CD4-positive, alpha-beta T cell treated with Interferon alpha-2 for 1 hour (primary cell): ENCODE data around the gene HSPA1B.
"Not testable (repeated sequence)": the region's sequence is repeated elsewhere in the genome, so short reads cannot be mapped to it uniquely, and the experiment has no call there.

ENCODE experiments used
- DNase-seq, 2 donors: peaks; one replicate each; pipeline ENCODE4 v3.0.0-alpha.2; 2020 to 2022

HSPA1B gene

DNA sequence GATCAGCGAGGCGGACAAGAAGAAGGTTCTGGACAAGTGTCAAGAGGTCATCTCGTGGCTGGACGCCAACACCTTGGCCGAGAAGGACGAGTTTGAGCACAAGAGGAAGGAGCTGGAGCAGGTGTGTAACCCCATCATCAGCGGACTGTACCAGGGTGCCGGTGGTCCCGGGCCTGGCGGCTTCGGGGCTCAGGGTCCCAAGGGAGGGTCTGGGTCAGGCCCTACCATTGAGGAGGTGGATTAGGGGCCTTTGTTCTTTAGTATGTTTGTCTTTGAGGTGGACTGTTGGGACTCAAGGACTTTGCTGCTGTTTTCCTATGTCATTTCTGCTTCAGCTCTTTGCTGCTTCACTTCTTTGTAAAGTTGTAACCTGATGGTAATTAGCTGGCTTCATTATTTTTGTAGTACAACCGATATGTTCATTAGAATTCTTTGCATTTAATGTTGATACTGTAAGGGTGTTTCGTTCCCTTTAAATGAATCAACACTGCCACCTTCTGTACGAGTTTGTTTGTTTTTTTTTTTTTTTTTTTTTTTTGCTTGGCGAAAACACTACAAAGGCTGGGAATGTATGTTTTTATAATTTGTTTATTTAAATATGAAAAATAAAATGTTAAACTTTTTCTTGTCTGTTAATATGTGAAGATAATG is 2.2 kb downstream of the HSPA1B start:
- peak in 1 of 2 donors; percentile 68 for DNase-seq

DNA sequence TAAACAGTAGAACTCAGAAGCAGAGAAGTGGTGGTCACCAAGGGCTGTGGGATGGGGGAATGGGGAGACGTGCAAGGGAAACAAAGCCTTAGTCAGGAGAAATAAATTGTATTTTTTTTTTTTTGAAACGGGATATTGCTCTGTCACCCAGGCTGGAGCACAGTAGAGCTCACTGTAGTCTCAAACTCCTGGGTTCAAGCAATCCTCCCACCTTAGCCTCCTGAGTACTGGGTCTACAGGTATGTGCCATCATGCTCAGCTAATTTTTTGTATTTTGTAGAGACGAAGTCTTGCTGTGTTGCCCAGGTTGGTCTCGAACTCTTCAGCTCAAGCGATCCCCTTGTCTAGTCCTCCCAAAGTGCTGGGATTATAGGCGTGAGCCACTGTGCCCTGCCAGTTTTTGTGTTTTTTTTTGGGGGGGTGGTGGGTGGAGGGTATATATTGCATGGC is 3.4 kb downstream of the HSPA1B start:
- DNase-seq = no peak

DNA sequence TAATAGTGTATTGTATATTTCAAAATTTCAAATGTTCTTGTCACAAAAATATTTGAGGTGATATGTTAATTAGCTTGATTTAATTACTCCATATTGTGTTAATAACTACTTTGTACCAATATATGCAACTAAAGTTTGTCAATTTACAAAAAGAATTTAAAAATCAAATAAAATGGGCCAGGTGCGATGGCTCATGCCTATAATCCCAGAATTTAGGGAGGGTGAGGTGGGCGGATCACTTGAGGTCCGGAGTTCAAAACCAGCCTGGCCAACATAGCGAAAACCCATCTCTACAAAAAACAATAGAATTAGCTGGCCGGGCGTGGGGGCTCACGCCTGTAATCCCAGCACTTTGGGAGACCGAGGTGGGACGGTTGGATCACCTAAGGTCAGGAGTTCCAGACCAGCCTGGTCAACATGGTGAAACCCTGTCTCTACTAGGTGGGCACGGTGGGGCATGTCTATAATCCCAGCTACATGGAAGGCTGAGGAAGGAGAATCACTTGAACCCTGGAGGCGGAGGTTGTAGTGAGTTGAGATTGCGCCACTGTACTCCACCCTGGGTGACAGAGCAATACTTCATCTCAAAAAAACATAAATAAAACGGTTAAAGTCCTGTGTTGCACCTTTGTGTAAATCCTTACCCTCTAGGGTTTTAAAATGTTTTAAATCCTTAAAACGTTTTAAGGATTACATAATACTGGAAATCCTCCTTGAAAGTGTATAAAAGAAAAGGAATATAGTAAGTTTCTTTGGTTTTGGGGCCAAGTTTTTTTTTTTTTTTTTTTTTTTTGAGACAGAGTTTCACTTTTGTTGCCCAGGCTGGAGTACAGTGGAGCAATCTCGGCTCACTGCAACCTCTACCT is 4.0 kb downstream of the HSPA1B start:
- no peak for DNase-seq

DNA sequence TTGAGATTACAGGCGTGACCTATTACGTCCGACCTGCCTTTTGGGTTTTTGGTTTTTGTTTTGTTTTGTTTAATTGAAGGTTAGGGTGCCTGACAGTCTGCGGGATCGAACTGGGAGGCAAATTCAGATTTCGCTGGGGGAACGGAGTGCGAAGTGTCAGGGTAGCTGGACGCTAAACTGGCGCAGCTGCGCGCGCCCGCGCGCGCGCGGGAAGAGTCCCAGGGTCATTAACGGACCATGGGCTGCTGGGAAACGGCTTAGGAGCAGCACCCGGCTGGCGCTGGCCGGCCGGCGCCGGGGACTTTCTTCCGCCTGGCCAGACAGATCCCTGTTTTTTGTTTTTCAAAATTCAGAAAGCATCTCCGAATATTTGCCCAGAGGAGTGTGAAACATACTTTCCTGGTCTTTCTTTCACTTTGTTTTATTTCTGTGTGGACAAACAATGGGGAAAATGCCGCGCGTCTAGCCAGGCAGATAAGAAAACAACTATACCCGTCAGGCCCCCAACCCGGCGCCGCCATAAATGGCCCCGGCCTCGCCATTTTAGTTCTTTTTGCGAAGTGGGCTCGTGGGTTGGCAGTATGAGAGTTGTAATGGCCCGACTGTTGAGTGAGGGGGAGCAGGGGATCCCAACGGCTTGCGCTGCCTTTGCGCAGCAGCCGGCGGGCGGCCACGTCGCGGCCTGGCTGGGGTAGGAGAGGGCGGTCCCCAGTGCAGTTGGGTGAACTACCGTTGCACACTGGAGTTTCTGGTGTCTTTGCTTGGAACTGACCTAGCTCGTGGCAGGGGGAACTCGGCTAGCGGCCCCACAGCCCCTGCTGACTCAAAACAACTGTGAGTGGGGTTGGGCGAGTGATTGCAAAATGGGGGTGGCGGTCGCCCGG is 7.1 kb downstream of the HSPA1B start:
- peak; percentile 77 to 86 for DNase-seq

DNA sequence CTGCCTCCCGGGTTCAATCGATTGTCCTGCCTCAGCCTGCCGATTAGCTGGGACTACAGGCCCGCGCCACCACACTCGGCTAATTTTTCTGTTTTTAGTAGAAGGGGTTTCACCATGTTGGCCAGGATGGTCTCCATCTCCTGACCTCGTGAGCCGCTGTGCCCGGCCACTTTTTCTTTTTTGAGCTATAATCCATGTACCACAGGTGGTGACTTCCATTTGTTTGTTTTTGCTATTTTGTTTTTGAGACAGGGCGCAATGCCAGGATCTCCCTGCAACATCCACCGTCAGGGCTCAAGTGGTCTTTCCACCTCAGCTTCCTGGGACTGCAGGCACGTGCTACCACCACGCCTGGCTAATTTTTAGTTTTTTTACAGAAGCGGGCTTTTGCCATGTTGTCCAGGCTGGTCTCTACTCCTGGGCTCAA is 8.5 kb downstream of the HSPA1B start:
- no peak for DNase-seq

DNA sequence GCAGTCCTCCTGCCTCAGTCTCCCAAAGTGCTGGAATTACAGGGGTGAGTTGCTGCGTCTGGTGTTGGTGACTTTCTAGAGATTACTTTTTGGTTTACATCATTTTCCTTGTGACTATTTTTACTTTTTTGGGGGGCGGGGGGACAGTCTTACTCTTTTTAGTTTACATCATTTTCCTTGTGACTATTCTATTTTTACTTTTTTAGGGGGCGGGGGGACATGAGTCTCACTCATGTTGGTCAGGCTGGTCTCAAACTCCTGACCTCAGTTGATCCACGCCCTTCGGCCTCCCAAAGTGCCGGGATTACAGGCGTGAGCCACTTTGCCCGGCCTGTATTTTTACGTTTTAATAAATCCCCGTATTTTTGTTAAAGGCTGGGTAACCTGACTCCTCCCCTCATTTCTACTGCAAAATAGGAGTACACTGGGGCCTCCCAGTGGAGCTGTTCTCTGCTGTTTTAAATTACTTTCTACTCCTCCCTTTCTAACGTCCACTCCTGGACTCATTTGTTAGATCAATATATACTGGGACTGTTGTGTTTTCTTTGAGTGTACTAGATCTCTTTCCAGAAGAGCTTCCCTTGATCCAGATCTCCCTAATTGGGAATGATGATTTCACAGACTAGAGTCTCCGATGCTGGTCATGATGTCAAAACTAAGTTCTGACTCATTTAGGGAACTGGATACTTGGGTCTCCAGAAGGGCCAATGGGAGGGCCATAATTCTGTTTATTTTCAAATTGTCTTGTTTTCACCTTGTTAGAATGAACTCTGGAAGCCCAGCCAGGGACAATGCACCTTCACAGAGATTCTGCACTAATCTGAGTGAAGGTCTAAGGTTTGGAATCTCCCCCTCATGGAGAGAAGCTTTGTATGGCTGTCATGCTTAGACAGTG is 9.2 kb downstream of the HSPA1B start:
- peak in 1 of 2 donors; percentile 45 for DNase-seq

DNA sequence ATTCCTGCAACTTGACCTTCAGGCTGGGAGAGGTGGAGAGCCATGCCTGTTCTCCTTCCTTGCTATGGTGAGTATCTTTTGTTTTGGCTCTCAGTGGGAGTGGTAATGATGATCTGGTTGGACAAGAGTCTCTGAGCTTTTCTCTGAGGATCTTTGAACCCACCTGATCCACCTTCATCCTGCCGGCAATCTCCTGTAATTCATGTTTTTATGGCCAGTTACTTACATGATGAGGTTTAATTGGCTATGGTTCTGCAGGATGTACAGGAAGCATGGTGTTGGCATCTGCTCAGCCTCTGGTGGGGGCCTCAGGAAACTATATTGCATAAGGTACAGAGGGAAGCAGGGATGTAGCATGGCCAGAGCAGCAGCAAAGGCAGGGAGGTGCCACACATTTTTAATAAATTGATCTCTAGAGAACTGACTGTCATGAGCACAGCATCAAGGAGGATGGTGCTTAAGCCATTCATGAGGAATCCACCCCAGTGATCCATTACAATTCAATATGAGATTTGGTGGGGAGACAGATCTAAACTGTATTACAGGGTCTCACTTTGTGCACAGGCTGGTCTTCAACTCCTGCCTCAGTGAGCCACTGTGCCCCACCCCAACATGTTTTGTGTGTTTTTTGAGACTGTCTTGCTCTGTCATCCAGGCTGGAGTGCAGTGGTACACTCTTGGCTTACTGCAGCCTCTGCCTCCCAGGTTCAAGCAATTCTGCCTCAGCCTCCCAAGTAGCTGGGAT is 10.0 kb downstream of the HSPA1B start:
- no peak for DNase-seq

DNA sequence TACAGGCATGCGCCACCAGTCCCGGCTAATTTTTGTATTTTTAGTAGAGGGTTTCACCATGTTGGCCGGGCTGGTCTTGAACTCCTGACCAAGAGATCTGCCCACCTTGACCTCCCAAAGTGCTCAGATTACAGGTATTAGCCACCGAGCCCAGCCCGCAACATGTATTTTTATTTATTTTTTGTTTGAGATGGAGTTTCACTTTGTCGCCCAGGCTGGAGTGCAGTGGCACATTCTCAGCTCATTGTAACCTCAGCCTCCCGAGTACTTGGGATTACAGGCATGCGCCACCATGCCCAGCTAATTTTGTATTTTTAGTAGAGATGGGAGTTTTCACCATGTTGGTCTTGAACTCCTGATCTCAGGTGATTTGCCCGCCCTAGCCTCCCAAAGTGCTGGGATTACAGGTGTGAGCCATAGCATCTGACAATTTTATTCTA is 10.6 kb downstream of the HSPA1B start:
- not testable (repeated sequence) for DNase-seq

DNA sequence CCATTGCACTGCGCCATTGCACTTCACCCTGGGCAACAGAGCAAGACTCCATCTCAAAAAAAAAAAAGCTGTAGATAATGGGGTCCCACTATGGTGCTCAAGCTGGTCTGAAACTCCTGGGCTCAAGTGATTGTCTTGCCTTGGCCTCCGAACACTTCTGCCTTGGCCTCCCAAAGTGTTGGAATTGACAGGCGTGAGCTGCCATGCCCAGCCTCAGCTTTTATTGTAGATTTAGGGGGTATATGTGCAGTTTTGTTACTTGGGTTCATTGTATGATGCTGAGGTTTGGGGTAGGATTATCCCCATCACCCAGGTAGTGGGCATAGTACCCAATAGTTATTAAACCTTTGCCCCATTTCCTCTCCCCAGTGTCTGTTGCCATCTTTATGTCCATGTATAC is 11.4 kb downstream of the HSPA1B start:
- no peak for DNase-seq

DNA sequence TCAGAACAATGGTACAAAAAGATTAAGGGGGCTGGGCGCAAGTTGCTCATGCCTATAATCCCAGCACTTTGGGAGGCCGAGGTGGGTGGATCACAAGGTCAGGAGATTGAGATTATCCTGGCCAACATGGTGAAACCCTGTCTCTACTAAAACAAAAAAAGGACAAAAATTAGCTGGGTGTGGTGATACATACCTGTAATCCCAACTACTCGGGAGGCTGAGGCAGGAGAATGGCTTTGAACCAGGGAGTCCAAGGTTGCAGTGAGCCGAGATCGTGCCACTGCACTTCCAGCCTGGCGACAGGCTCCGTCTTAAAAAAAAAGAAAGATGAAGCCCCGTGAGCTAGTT is 12.2 kb downstream of the HSPA1B start:
- DNase-seq = not testable (repeated sequence)

DNA sequence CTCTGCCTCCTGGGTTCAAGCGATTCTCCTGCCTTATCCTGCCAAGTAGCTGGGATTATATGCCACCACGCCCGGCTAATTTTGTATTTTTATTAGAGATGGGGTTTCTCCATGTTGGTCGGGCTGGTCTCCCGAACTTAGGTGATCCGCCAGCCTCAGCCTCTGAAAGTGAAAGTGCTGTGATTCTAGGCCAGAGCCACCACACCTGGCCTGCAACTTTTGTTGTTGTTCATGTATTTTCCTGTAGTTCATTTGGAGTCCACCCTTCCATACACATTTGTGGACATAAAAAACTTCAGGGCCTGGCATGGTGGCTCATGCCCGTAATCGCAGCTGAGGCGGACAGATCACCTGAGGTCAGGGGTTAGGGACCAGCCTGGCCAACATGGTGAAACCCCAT is 14.5 kb downstream of the HSPA1B start:
- no peak for DNase-seq

DNA sequence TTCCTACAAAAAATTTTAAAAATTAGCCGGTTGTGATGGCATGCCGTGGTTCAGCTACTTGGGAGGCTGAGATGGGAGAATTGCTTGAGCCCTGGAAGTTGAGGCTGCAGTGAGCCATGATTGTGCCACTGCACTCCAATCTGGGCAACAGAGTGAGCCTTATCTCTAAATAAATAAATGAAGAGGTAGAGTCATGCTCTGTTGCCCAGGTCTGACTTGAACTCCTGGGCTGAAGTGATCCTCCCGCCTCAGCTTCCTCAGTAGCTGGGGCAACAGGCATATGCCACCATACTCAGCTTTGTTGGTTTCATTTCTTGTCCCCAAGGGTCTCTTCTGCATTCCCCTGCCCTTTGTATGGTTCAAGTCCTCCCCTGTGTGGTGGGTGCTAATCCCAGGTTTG is 17.0 kb downstream of the HSPA1B start:
- no peak for DNase-seq

DNA sequence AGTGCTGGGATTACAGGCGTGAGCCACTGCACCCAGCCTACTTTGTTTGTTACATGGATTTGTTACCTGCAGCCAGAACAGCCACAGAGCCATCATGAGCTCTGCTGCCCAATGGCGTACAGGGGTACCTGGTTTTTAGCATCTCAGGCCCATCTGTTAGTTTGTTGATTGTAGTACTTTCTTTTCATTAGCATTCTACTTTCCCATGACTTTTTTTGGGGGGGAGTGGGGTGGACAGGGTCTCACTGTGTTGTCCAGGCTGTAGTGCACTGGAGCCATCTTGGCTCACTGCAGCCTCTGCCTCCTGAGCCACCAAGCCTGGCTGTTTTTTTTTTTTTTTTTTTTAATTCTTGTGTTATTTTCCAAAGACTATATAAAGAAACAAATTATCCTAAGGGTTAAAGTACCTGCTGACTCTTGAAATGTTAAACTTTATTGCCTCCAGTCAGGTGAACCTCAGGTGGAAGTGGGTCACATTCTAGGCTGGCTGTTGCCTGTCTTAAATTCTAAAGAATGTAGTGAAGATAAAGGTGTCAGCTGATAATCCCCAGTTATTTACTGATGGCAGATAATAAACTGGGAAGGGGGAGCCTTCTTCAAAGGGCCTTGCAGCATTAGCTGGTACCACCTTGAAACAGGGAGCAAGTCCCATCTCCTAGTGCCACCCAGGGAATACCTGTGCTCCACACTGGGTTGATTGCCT is 19.9 kb downstream of the HSPA1B start:
- DNase-seq = no peak

DNA sequence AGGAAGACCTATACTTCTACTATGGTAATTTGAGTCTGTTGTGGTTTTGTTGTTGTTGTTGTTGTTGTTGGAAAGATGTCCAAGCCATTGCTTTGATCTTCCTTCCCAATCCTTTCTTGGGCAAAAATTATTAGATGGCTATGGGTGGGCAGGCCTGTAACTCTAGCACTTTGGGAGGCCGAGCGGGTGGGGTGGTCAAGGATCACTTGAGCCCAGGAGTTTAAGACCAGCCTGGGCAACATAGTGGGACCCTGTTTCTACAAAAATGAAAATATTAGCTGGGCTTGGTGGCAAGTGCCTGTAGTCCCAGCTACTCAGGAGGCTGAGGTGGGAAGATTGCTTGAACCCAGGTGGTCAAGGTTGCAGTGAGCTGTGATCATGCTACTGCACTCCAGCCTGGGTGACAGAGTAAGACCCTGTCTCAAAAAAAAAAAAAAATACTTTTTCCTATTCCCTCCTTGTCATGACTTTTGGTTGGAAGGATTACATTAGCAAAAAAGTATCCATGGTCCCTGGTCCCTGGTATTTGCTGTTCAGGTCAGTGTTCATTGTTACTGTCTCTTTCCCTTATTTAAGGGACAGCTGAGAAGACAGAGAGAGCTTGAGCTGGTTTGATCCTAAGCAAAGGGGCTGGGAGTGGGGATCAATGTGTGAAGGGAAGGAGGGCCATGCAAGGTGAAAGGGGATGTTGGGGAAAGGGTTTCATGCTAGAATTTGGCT is 23.4 kb downstream of the HSPA1B start:
- no peak for DNase-seq

DNA sequence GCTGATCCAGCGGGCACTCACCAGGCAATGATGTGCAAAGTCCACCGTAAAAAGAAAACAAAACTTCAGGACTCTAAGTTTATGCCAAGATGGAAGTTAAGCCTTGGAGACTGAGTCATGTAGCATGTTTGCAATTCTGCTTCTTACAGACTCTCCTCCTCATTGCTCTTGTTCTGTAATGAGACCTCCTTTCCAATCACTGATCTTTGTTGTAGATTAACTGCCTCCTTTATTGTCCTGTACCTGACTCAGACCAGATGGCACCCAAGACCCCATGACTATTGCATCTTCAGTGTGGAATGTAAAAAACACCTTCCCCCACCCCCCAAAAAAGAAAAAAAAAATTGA is 23.9 kb downstream of the HSPA1B start:
- DNase-seq = no peak

DNA sequence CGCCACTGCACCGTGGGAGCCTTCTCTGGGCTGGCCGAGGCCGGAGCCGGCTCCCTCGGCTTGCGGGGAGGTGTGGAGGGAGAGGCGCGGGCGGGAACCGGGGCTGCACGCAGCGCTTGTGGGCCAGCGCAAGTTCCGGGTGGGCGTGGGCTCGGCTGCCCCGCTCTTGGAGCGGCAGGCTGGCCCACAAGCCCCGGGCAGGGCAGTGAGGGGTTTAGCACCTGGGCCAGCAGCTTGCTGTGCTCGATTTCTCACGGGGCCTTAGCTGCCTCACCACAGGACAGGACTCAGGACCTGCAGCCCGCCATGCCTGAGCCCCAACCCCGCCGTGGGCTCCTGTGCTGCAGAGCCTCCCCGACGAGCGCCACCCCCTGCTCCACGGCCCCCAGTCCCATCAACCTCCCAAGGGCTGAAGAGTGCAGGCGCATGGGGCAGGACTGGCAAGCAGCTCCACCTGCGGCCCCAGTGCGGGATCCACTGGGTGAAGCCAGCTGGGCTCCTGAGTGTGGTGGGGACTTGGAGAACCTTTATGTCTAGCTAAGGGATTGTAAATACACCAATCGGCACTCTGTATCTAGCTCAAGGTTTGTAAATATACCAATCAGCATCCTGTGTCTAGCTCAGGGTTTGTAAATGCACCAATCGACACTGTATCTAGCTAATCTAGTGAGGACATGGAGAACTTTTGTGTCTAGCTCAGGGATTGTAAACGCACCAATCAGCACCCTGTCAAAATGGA is 24.6 kb downstream of the HSPA1B start:
- DNase-seq = not testable (repeated sequence)

DNA sequence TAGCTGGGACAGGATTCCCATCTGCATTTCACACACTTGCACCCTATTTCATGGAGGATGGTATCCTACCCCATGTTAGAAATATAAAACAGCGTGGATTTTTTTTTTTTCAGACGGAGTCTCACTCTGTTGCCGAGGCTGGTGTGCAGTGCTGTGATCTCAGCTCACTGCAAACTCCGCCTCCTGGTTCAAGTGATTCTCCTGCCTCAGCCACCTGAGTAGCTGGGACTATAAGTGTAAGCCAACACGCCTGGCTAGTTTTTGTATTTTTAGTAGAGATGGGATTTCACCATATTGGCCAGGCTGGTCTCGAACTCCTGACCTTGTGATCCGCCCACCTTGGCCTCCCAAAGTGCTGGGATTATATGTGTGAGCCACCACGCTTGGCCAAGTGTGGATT is 30.2 kb downstream of the HSPA1B start:
- DNase-seq = not testable (repeated sequence)

DNA sequence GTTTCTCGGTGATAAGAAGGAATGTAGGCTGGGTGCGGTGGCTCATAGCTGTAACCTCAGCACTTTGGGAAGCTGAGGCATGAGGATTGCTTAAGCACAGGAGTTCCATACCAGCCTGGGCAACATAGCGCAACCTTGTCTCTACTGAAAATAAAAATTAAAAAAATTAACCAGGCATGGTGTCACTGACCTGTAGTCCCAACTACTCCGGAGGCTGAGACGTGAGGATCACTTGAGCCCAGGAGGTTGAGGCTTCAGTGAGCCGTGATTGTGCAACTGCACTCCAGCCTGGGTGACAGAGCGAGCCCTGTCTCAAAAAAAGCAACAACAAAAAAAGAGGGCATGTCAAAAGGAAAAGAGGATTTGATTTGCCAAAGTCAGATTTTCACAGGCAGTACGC is 31.2 kb downstream of the HSPA1B start:
- DNase-seq = no peak

DNA sequence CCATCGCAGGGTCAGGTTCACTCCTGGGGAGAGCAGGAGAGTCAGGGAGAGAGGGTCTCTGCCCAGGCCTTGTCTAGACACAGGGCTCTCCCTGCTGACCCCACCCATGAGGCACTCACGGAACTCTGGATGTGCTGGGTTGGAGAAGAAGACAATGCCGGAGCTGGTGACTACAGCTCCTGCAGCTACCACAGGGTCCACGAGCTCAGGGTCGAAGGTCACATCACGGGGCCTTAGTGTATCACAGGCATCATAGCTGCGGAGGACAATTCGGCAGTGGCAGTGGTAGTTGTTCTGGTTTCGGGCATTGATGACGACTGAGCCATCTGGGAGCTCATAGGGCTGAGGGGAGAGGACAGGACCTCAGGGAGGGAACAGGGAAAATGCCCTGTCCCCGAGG is 32.4 kb downstream of the HSPA1B start:
- no peak for DNase-seq

DNA sequence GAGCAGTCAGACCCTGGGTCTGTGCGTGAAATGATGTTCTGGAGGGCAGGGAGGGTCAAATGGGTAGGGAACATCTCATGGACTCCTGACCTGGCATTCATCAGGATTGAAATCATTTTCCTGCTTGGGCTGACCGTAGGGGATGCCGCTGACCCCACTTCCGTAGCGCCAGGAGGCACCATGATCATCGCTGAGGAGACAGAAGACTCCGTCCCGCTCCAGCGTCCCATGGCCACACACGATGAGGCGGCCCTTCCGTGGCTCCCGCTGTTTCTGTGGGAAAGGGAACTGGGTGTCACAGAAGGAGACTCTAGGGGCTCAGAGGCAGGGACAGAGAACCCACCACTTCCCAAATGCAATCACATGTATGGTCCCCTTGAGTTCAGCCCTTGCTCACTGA is 32.8 kb downstream of the HSPA1B start:
- no peak for DNase-seq
